HCT116 (cell line): Measurements from ENCODE around the gene PAK1IP1. TPM values are rescaled to one million over a fixed set of nuclear protein-coding genes. Genes with fewer than 3 reads are reported as not detected.

Experiments used
- ATAC-seq: fragments of 200-7000 bp; cut with Tn5 transposase; 2 replicates; pipeline ENCODE4 v1.9.1; 2020; ENCODE audit warnings: mild to moderate bottlenecking, moderate library complexity
- BruUV-seq: library from RNA; stranded (reverse); fragments of 400-500 nt; replicated peaks from 2 replicates; lab custom pipeline; 2021; lab: Mats Ljungman, UMichigan
- CTCF ChIA-PET: fragments of 300-600 bp; sonication (Branson Sonifier 250); formaldehyde crosslinking; loops from one replicate; lab custom pipeline; 2021; ENCODE audit warnings: antibody characterized with exemption; lab: Charles Lee
- POLR2A ChIA-PET: fragments of 300-600, 350-600 bp; sonication (Branson Sonifier 250); formaldehyde crosslinking; loops from one replicate; lab custom pipeline; 2021; ENCODE audit warnings: antibody characterized with exemption; lab: Charles Lee
- RAD21 ChIA-PET, 2 experiments: fragments of 300-600 bp; sonication (Branson Sonifier 250); formaldehyde crosslinking; loops; one replicate each; lab custom pipeline; 2023; ENCODE audit warnings: low total read pairs in 2 of 2; ENCODE audit not compliant: uncharacterized antibody in 2 of 2, unreplicated experiment in 2 of 2, low non-redundant PET in 1 of 2; lab: Charles Lee
- DNase-seq: peaks from one replicate; pipeline ENCODE4 v3.0.0-alpha.2; 2010; ENCODE audit warnings: low read depth, low spot score
- H2AFZ ChIP-seq: fragments of 200-600 bp; shearing (Covaris generic), sonication (generic); 2 replicates; pipeline ENCODE4 v1.6.1; 2017; ENCODE audit warnings: low read depth, mixed run types, mixed read lengths, antibody characterized with exemption, low read length; ENCODE audit not compliant: poor library complexity, severe bottlenecking
- H3K27ac ChIP-seq: 2 replicates; pipeline ENCODE4 v1.5.1; 2012; ENCODE audit warnings: low read depth, low read length
- H3K27me3 ChIP-seq: fragments of 200-600 bp; sonication (generic); 2 replicates; pipeline ENCODE4 v1.6.1; 2016; ENCODE audit warnings: mixed run types, low read length, mixed read lengths; ENCODE audit not compliant: insufficient read depth
- H3K36me3 ChIP-seq, 2 experiments: fragments of 200-500 bp in 1 of 2; fragments of 200-600 bp in 1 of 2; sonication (Bioruptor generic) in 1 of 2; sonication (generic) in 1 of 2; 2 replicates each; pipeline versions ENCODE4 v1.5.1 to v1.6.1; 2014 to 2016; ENCODE audit warnings: low read length in 2 of 2, inconsistent platforms in 1 of 2, mixed read lengths in 1 of 2, mixed run types in 1 of 2; ENCODE audit not compliant: insufficient read depth in 2 of 2, control insufficient read depth in 1 of 2
- H3K4me1 ChIP-seq, 2 experiments: fragments of 200-600 bp in 1 of 2; sonication (generic) in 1 of 2; 2 replicates each; pipeline versions ENCODE4 v1.5.1 to v1.6.1; 2012 to 2017; ENCODE audit warnings: low read length in 2 of 2, inconsistent platforms in 1 of 2, mild to moderate bottlenecking in 1 of 2, mixed read lengths in 1 of 2, mixed run types in 1 of 2, moderate library complexity in 1 of 2; ENCODE audit not compliant: insufficient read depth in 2 of 2, control insufficient read depth in 1 of 2
- H3K4me2 ChIP-seq: fragments of 200-600 bp; sonication (generic); 2 replicates; pipeline ENCODE4 v1.6.1; 2017; ENCODE audit warnings: mixed run types, low read length, mixed read lengths
- H3K4me3 ChIP-seq, 2 experiments: fragments of 200-600 bp in 1 of 2; sonication (generic) in 1 of 2; replicated peaks in 1 of 2; 2 replicates each; pipeline ENCODE4 v1.5.1; 2011 to 2016; ENCODE audit warnings: low read length in 2 of 2, control low read depth in 1 of 2, low read depth in 1 of 2, mild to moderate bottlenecking in 1 of 2, mixed read lengths in 1 of 2, mixed run types in 1 of 2
- H3K79me2 ChIP-seq: fragments of 200-600 bp; sonication (generic); 2 replicates; pipeline ENCODE4 v1.6.1; 2017; ENCODE audit warnings: mild to moderate bottlenecking, mixed run types, low read length, moderate library complexity, mixed read lengths; ENCODE audit not compliant: insufficient read depth
- H3K9ac ChIP-seq: fragments of 200-600 bp; sonication (generic); 2 replicates; pipeline ENCODE4 v1.6.1; 2016; ENCODE audit warnings: low read length, mixed read lengths
- H3K9me2 ChIP-seq: fragments of 200-600 bp; sonication (generic), shearing (Covaris generic); 2 replicates; pipeline ENCODE4 v1.6.1; 2017; ENCODE audit warnings: mixed run types, mild to moderate bottlenecking, moderate library complexity; ENCODE audit not compliant: insufficient read depth
- H3K9me3 ChIP-seq, 2 experiments: fragments of 200-500 bp in 1 of 2; fragments of 200-600 bp in 1 of 2; sonication (Bioruptor generic) in 1 of 2; sonication (generic) in 1 of 2; 2 replicates each; pipeline ENCODE4 v1.6.1; 2014 to 2017; ENCODE audit warnings: low read length in 2 of 2, mixed read lengths in 2 of 2, inconsistent platforms in 1 of 2, low read depth in 1 of 2, mild to moderate bottlenecking in 1 of 2, mixed run types in 1 of 2, moderate library complexity in 1 of 2; ENCODE audit not compliant: control insufficient read depth in 1 of 2, insufficient read depth in 1 of 2
- H4K20me1 ChIP-seq: fragments of 200-600 bp; sonication (generic), shearing (Covaris generic); 2 replicates; pipeline ENCODE4 v1.6.1; 2017; ENCODE audit warnings: mixed run types, mild to moderate bottlenecking, moderate library complexity; ENCODE audit not compliant: insufficient read depth
- CBX3 ChIP-seq: IDR thresholded peaks from 2 replicates; pipeline ENCODE4 v1.6.1; 2012; ENCODE audit warnings: low read depth
- EGR1 ChIP-seq: IDR thresholded peaks from 2 replicates; pipeline ENCODE4 v1.6.1; 2012; ENCODE audit warnings: low read depth
- EZH2phosphoT487 ChIP-seq: fragments of 200-600 bp; IDR thresholded peaks from 2 replicates; pipeline ENCODE4 v1.6.1; 2018; ENCODE audit warnings: antibody characterized with exemption, borderline replicate concordance
- RAD21 ChIP-seq: IDR thresholded peaks from 2 replicates; pipeline ENCODE4 v1.6.1; 2012; ENCODE audit warnings: low read depth, mild to moderate bottlenecking
- SRF ChIP-seq: IDR thresholded peaks from 2 replicates; pipeline ENCODE4 v1.6.1; 2012; ENCODE audit warnings: low read depth
- intact Hi-C: fragments of 100-400 bp; cut with micrococcal nuclease; formaldehyde crosslinking; loops from 2 replicates; pipeline ENCODE4 v1.10.0; 2022
- total RNA-seq: library from RNA; stranded (reverse); gene quantifications from one replicate; pipeline ENCODE4 v1.2.1, GENCODE V29; 2021; ENCODE audit not compliant: unreplicated experiment
- TF ChIP-seq, protein P1 (sequence below): IDR thresholded peaks from 2 replicates; pipeline ENCODE4 v1.6.1; 2012; ENCODE audit warnings: low read depth
- TF ChIP-seq, protein P2 (sequence below): IDR thresholded peaks from 2 replicates; pipeline ENCODE4 v1.6.1; 2012

Gene PAK1IP1
- total RNA-seq, 1 experiment from 2014 or later = 24.3 TPM

- DNase-seq (no peak), ATAC-seq (no peak)
- no peaks in the 10 kb centered on the region for H3K9me2 ChIP-seq
- no peak overlapping the region for H3K4me3 ChIP-seq
- H3K4me2 ChIP-seq = no peak overlapping the region
- H3K27ac ChIP-seq = no peak overlapping the region
- BruUV-seq = no TSS peak
- ChIA-PET CTCF (no interaction called here), POLR2A (interaction anchor here (0.7 kb wide), 1 partner anchor 170 kb away, joined by 3 read pairs; the partner anchor contains the start of gene GCNT2), RAD21 (no interaction called here)
- peaks cover 26% of the 10 kb centered on the region for H3K79me2 ChIP-seq
- no peaks in the 10 kb centered on the region for H3K27me3 ChIP-seq
- H4K20me1 ChIP-seq = no peaks in the 10 kb centered on the region; the same call in 1 of the 2 replicates
- no peak for TF ChIP-seq EZH2phosphoT487
- TF ChIP-seq, protein P1, sequence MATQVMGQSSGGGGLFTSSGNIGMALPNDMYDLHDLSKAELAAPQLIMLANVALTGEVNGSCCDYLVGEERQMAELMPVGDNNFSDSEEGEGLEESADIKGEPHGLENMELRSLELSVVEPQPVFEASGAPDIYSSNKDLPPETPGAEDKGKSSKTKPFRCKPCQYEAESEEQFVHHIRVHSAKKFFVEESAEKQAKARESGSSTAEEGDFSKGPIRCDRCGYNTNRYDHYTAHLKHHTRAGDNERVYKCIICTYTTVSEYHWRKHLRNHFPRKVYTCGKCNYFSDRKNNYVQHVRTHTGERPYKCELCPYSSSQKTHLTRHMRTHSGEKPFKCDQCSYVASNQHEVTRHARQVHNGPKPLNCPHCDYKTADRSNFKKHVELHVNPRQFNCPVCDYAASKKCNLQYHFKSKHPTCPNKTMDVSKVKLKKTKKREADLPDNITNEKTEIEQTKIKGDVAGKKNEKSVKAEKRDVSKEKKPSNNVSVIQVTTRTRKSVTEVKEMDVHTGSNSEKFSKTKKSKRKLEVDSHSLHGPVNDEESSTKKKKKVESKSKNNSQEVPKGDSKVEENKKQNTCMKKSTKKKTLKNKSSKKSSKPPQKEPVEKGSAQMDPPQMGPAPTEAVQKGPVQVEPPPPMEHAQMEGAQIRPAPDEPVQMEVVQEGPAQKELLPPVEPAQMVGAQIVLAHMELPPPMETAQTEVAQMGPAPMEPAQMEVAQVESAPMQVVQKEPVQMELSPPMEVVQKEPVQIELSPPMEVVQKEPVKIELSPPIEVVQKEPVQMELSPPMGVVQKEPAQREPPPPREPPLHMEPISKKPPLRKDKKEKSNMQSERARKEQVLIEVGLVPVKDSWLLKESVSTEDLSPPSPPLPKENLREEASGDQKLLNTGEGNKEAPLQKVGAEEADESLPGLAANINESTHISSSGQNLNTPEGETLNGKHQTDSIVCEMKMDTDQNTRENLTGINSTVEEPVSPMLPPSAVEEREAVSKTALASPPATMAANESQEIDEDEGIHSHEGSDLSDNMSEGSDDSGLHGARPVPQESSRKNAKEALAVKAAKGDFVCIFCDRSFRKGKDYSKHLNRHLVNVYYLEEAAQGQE = no peak
- TF ChIP-seq SRF = no peak
- TF ChIP-seq RAD21 = no peak
- no peak for TF ChIP-seq EGR1
- no peak for TF ChIP-seq CBX3
- TF ChIP-seq, protein P2, sequence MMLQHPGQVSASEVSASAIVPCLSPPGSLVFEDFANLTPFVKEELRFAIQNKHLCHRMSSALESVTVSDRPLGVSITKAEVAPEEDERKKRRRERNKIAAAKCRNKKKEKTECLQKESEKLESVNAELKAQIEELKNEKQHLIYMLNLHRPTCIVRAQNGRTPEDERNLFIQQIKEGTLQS = no peak
- peaks cover 6 to 11% of the 10 kb centered on the region in 2 experiments; a peak in 3 of 4 replicates for H3K4me1 ChIP-seq
- intact Hi-C loops = loop anchor here (5.0 kb wide), 1 partner anchor 111 kb away; no protein-coding TSS in a partner anchor
- H3K36me3 ChIP-seq = no peaks in the 10 kb centered on the region
- no peak overlapping the region for H3K9ac ChIP-seq
- H3K9me3 ChIP-seq = no peaks in the 10 kb centered on the region
- H2AFZ ChIP-seq = no peak overlapping the region
These were observed 3.9 kb upstream of the PAK1IP1 start for GRCh38 chr6:10690651-10691445.
